Tibial artery (tissue), 4 donors: ENCODE results near the gene PTGIR.

Experiments used
- DNase-seq, 2 donors: peaks; one replicate each; pipeline ENCODE4 v3.0.0-alpha.2; 2019
- H3K27ac ChIP-seq, 2 donors: fragments of 200-600 bp; sonication (generic) in 1 of 2; 1 replicate in 1 of 2; 2 replicates in 1 of 2; pipeline ENCODE4 v1.5.1; 2018 to 2019; ENCODE audit warnings: mild to moderate bottlenecking in 1 of 2
- H3K27me3 ChIP-seq, 2 donors: fragments of 200-600 bp; sonication (generic) in 1 of 2; one replicate each; pipeline versions ENCODE4 v1.5.1 to v1.6.0; 2016 to 2019
- H3K36me3 ChIP-seq, 3 donors: fragments of 200-600 bp; sonication (generic) in 2 of 3; one replicate each; pipeline ENCODE4 v1.5.1; 2016 to 2019; ENCODE audit warnings: mild to moderate bottlenecking in 2 of 3
- H3K4me1 ChIP-seq, 4 donors: fragments of 200-600 bp; sonication (generic) in 2 of 4; 1 replicate in 3 of 4; 2 replicates in 1 of 4; pipeline ENCODE4 v1.5.1; 2016 to 2019
- H3K4me3 ChIP-seq, 2 donors: fragments of 200-600 bp; sonication (generic) in 1 of 2; 1 replicate in 1 of 2; 2 replicates in 1 of 2; pipeline ENCODE4 v1.5.1; 2018 to 2019; ENCODE audit warnings: mild to moderate bottlenecking in 2 of 2
- H3K9me3 ChIP-seq, 3 donors: fragments of 200-600 bp; sonication (generic) in 1 of 3; one replicate each; pipeline ENCODE4 v1.5.1; 2016 to 2019
- CTCF ChIP-seq, 2 experiments: fragments of 200-600 bp in 1 of 2; fragments of 450-650 bp in 1 of 2; IDR thresholded peaks; one replicate each; pipeline ENCODE4 v1.5.1; 2017 to 2019; ENCODE audit warnings: antibody characterized with exemption in 2 of 2, mild to moderate bottlenecking in 1 of 2, moderate library complexity in 1 of 2
- intact Hi-C: fragments of 100-400 bp; cut with DNase I; formaldehyde crosslinking; loops from one replicate; pipeline ENCODE4 v1.15.0; 2023; ENCODE audit warnings: low total_unique reads

The PTGIR gene

DNA sequence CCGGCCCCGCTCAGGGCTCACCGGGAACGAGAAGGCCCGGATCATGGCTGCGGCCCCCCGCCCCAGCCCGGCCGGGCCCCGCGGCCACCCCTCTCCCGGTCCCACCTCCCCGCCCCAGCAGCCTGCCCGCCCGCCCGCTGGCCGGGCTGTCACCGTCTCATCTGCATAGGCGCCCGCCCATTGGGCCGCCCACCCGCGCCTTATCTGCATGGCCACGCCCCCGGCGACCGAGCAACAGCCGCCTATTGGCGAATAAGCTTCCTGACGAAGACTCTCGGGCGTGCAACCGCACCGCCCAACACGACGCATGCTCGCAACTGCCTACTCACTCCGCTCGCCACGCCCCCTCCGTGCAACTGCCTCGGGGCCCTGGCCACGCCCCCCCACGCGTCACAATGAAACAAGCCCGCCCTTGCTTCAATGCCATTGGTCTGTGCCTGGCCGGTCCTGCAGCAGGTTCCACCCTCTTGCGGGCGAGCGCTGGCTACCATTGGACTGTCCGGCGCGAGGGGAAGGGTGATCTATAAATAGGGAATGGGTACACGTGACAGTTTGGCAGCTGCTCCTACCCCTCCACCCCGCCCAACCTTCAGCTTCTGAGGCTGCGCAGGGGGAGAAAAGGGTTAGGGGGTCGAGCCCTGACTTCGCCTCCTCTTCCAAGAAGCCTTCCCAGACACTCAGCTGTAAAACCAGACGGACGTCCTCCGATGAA lies 36.3 kb upstream of the PTGIR start, which contains the start of gene DACT3:
Gene DACT3, minus strand, starts transcription at position 163 of the 712 bp plus-strand sequence. Its CDS starts 118 bp downstream, at position 45.
- H3K27ac ChIP-seq, result peak within 1 kb of the TSS; percentile 92 to 99
- no peaks in the 10 kb centered on the region for H3K9me3 ChIP-seq
- H3K27me3 ChIP-seq, result no peaks in the 10 kb centered on the region
- H3K36me3 ChIP-seq, result peaks cover 0 to 8% (median 0%) of the 10 kb centered on the region in 3 donors
- H3K4me3 ChIP-seq, result peak within 1 kb of the TSS; percentile 89 to 98
- DNase-seq, result peak; percentile 100
- TF ChIP-seq CTCF (IDR thresholded peaks at IDR 0.05), result no peak
- intact Hi-C loops, result loop anchor here (5.0 kb wide), 1 partner anchor 44 kb away; no protein-coding TSS in a partner anchor
- peaks cover 3 to 42% (median 23%) of the 10 kb centered on the region in 4 donors for H3K4me1 ChIP-seq

GRCh38 chr19:46660551-46661019 lies 35.7 kb upstream of the PTGIR start:
- TF ChIP-seq CTCF (IDR thresholded peaks at IDR 0.05), result no peak
- no peak for DNase-seq
- peak overlapping the region; percentile 92 to 99 for H3K27ac ChIP-seq
- H3K36me3 ChIP-seq, result peaks cover 0 to 10% (median 0%) of the 10 kb centered on the region in 3 donors
- no peaks in the 10 kb centered on the region for H3K9me3 ChIP-seq
- H3K27me3 ChIP-seq, result no peaks in the 10 kb centered on the region
- intact Hi-C loops, result loop anchor here (5.0 kb wide), 1 partner anchor 43 kb away; no protein-coding TSS in a partner anchor
- H3K4me1 ChIP-seq, result peaks cover 3 to 46% (median 24%) of the 10 kb centered on the region in 4 donors
- H3K4me3 ChIP-seq, result peak overlapping the region; percentile 89 to 98

DNA sequence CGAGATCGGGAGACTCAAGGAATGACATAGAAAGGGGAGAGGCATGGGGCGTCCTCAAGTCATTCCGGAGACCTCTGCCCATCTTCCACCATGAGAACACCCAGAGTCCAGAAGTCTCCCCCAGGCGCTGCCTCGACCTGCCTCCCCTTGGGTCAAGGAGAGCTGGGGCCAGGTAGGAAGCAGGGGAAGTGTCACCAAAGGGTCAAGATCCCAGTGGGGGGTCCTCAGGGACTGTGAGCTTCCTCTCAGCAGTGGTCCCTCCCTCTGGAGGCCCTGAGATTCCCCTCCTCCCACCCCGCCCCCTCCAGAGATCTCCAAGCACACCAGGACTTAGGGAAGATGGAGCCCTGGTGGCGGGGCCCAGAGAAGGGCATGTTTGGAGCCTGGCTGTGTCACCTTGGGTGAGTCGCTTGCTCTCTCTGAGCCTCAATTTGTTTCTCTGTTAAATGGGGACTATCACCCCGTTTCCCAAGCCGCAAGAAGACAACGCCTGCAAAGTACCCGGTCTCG lies 35.2 kb upstream of the PTGIR start:
- peaks cover 0 to 10% (median 0%) of the 10 kb centered on the region in 3 donors for H3K36me3 ChIP-seq
- peak in 1 of 2 donors; percentile 82 for DNase-seq

DNA sequence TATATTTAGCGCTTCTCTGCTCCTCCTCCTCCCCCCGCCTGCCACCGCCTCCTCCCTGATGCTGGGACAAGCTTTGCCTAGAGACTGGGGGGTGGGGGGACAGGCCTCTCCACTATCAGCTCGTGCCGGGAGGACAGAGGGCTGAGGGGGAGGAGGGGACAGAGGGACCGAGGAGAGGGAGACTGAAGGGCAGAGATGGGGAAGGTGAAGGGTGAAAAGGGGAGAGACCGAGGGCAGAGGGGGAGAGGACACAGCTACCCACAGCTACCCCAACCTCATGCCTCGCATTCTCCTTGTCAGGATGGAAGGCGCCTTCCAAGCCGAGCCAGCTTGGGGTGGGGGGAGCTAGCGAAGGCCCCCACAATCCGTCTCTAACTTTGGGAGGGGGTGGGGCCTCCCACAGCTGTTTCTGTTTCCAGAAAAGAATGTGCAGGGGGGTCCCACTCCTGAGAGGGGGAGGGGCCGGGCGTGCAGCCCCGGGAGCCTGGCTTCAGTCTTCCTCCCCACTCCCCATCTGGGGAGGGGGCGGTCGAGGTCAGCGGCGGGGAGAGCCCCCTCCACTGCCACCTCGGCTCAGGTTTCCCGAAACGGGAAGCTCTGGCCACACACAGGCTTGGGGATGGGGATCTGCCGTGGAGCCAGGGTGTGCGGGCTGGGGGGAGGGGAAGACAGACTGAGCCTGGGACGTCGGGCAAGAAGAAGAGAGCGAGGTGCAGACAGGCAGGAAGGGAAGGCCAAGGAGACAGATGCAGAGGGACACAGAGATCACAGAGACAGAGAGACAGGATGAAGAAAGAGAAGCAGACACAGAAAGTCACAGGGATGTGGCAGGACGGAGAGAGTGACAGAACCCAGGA lies 34.5 kb upstream of the PTGIR start:
- H3K27ac ChIP-seq, result peak overlapping the region; percentile 92 to 99
- no peak for TF ChIP-seq CTCF (IDR thresholded peaks at IDR 0.05)

More for the DNA sequence above, 35.2 kb upstream of the PTGIR start:
- H3K4me1 ChIP-seq, result peaks cover 3 to 51% (median 27%) of the 10 kb centered on the region in 4 donors
- peak overlapping the region; percentile 92 to 99 for H3K27ac ChIP-seq
- intact Hi-C loops, result loop anchor here (5.0 kb wide), 1 partner anchor 43 kb away; no protein-coding TSS in a partner anchor
- no peaks in the 10 kb centered on the region for H3K9me3 ChIP-seq
- no peaks in the 10 kb centered on the region for H3K27me3 ChIP-seq
- H3K4me3 ChIP-seq, result peak overlapping the region; percentile 89 to 98
- peak in 1 of 2 experiments; percentile 11 for TF ChIP-seq CTCF (IDR thresholded peaks at IDR 0.05)

DNA sequence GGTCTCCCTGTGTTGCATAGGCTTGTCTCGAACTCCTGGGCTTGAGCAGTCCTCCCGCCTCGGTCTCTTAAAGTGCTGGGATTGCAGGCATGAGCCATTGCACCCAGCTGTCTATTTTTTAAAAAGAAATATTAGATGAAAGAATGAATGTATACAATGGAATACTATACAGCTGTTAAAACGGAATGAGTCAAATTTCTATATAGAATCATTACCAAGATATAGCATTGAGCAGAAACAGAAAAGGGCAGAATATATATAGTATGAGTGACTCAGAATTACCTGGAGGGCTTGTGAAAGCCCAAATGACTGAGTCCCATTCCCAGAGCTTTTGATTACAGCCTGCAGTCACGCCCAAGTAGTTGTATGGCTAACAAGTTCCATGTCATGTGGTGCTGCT lies 31.7 kb upstream of the PTGIR start:
- no peak for DNase-seq
- intact Hi-C loops, result no loop called here
- H3K4me1 ChIP-seq, result peaks cover 3 to 82% (median 40%) of the 10 kb centered on the region in 4 donors
- no peaks in the 10 kb centered on the region for H3K9me3 ChIP-seq
- TF ChIP-seq CTCF (IDR thresholded peaks at IDR 0.05), result no peak
- no peaks in the 10 kb centered on the region for H3K27me3 ChIP-seq
- peaks cover 12 to 17% (median 14%) of the 10 kb centered on the region in 3 donors for H3K36me3 ChIP-seq
- peak overlapping the region; percentile 83 to 99 for H3K27ac ChIP-seq
- H3K4me3 ChIP-seq, result no peak overlapping the region

More for the DNA sequence above, 34.5 kb upstream of the PTGIR start:
- Histone ChIP-seq H3K4me3 (peak overlapping the region; percentile 89 to 98), H3K27me3 (no peaks in the 10 kb centered on the region), H3K9me3 (no peaks in the 10 kb centered on the region), H3K36me3 (peaks cover 0 to 10% (median 0%) of the 10 kb centered on the region in 3 donors), H3K4me1 (peaks cover 3 to 58% (median 31%) of the 10 kb centered on the region in 4 donors)
- peak; percentile 48 to 85 for DNase-seq
- intact Hi-C loops, result loop anchor here (5.0 kb wide), 1 partner anchor 42 kb away; no protein-coding TSS in a partner anchor
